Gastroesophageal sphincter (tissue), 4 donors: ENCODE measurements around the gene ACTA1. TPM values are rescaled to one million over a fixed set of nuclear protein-coding genes. Genes with fewer than 3 reads are reported as not detected.
"Not testable (repeated sequence)": the region's sequence is repeated elsewhere in the genome, so short reads cannot be mapped to it uniquely, and the experiment has no call there.

Experiments
- ATAC-seq: fragments of 150-250 bp; one replicate; pipeline ENCODE4 v1.9.1; 2016; ENCODE audit warnings: mild to moderate bottlenecking, moderate library complexity
- H3K27ac ChIP-seq, 4 donors: fragments of 200-600 bp; sonication (generic) in 3 of 4; 1 replicate in 3 of 4; 2 replicates in 1 of 4; pipeline ENCODE4 v1.5.1; 2016 to 2019
- H3K27me3 ChIP-seq: fragments of 200-600 bp; sonication (generic); one replicate; pipeline ENCODE4 v1.5.1; 2019
- H3K36me3 ChIP-seq, 2 donors: fragments of 200-600 bp; sonication (generic); one replicate each; pipeline ENCODE4 v1.5.1; 2019; ENCODE audit warnings: control low read depth in 1 of 2
- H3K4me1 ChIP-seq, 3 donors: fragments of 200-600 bp; sonication (generic); 1 replicate in 2 of 3; 2 replicates in 1 of 3; pipeline ENCODE4 v1.5.1; 2016 to 2019; ENCODE audit warnings: control low read depth in 2 of 3
- H3K4me3 ChIP-seq, 2 donors: fragments of 200-600 bp; sonication (generic); one replicate each; pipeline ENCODE4 v1.5.1; 2019; ENCODE audit warnings: mild to moderate bottlenecking in 1 of 2, moderate library complexity in 1 of 2
- H3K9me3 ChIP-seq, 3 donors: fragments of 200-600 bp; sonication (generic); one replicate each; pipeline ENCODE4 v1.5.1; 2017 to 2019; ENCODE audit warnings: control low read depth in 2 of 3
- EP300 ChIP-seq: sonication (generic); formaldehyde crosslinking; IDR thresholded peaks from one replicate; pipeline ENCODE4 v1.6.1; 2017; ENCODE audit warnings: antibody characterized with exemption, mild to moderate bottlenecking
- POLR2A ChIP-seq, 2 donors: fragments of 450-650 bp; IDR thresholded peaks; one replicate each; pipeline ENCODE4 v1.6.1; 2017; ENCODE audit warnings: antibody characterized with exemption in 2 of 2, mild to moderate bottlenecking in 2 of 2, moderate library complexity in 1 of 2
- POLR2AphosphoS5 ChIP-seq: sonication (generic); formaldehyde crosslinking; IDR thresholded peaks from one replicate; pipeline ENCODE4 v1.6.1; 2017; ENCODE audit warnings: antibody characterized with exemption
- WGBS, 2 donors: methylation state at CpG; one replicate each; pipeline ENCODE4 v1.1.5; 2018; ENCODE audit warnings: low coverage in 1 of 2; 5-methylcytosine and 5-hydroxymethylcytosine counted together
- total RNA-seq, 4 donors: library from RNA; depleted of rRNA; stranded (reverse); fragments of >200 nt; gene quantifications; one replicate each; pipeline ENCODE4 v1.1.0, GENCODE V29; 2016
- TF ChIP-seq, protein P1 (sequence below), 4 experiments: fragments of 200-600 bp in 2 of 4; fragments of 450-650 bp in 2 of 4; sonication (generic) in 1 of 4; IDR thresholded peaks; one replicate each; pipeline ENCODE4 v1.5.1; 2017 to 2019; ENCODE audit warnings: antibody characterized with exemption in 4 of 4, mild to moderate bottlenecking in 2 of 4, moderate library complexity in 2 of 4

ACTA1 gene
- total RNA-seq, 4 donors from 2014 or later, result 0.27 to 0.42 TPM; not detected in 2

DNA sequence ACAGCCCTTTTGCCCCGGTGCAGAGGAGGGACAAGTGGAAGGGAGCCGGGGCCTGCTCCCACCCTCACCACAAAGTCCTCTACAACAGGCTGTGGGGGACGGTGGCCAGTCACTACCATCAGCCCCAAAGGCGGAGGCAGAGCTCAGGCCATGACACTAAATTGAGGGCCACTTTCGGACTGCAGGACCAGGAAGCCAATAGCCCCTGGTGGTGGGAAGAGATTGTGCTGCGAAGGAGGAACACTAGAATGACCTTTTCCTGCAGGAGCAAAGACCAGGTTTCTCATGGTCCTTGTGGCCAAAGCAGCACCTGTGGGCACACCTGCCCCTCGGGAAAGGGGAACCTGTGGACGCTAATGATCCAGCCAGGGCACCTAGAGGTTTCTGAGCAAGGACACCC is 30.3 kb downstream of the ACTA1 start:
- Histone ChIP-seq H3K9me3 (no peaks in the 10 kb centered on the region), H3K27me3 (peaks cover 92% of the 10 kb centered on the region), H3K36me3 (no peaks in the 10 kb centered on the region), H3K4me1 (peaks cover 4 to 21% (median 9%) of the 10 kb centered on the region in 3 donors), H3K27ac (no peak overlapping the region), H3K4me3 (no peak overlapping the region)
- no CpG with 5 or more reads among the region's 8 CpGs for WGBS, 2 donors
- no peak for ATAC-seq
- no peak for TF ChIP-seq POLR2AphosphoS5

DNA sequence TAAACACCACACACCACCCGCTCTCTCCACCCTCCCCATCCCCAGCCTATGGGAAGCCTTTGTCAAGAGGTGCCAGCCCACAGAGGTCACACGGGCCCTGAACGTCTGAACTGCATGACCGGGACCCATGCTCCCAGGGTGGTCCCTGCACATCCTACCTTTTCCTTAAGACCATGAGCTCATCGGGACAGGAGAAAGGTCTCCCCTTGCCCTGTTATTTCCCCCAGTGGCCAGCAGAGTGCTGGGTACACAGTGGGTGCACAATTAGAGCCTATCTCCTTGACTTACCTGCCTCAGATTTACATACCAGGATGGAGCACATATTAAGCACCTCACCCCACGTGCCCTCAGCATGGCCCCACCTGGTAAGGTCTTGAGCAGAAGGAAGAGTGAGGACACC is 30.9 kb downstream of the ACTA1 start:
- Histone ChIP-seq H3K4me1 (peaks cover 4 to 15% (median 9%) of the 10 kb centered on the region in 3 donors), H3K36me3 (no peaks in the 10 kb centered on the region), H3K4me3 (no peak overlapping the region), H3K9me3 (no peaks in the 10 kb centered on the region), H3K27me3 (peaks cover 91% of the 10 kb centered on the region), H3K27ac (no peak overlapping the region)
- ATAC-seq, result no peak
- TF ChIP-seq, protein P1, sequence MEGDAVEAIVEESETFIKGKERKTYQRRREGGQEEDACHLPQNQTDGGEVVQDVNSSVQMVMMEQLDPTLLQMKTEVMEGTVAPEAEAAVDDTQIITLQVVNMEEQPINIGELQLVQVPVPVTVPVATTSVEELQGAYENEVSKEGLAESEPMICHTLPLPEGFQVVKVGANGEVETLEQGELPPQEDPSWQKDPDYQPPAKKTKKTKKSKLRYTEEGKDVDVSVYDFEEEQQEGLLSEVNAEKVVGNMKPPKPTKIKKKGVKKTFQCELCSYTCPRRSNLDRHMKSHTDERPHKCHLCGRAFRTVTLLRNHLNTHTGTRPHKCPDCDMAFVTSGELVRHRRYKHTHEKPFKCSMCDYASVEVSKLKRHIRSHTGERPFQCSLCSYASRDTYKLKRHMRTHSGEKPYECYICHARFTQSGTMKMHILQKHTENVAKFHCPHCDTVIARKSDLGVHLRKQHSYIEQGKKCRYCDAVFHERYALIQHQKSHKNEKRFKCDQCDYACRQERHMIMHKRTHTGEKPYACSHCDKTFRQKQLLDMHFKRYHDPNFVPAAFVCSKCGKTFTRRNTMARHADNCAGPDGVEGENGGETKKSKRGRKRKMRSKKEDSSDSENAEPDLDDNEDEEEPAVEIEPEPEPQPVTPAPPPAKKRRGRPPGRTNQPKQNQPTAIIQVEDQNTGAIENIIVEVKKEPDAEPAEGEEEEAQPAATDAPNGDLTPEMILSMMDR (IDR thresholded peaks at IDR 0.05), result no peak
- TF ChIP-seq POLR2A (IDR thresholded peaks at IDR 0.05) (no peak), EP300 (no peak), POLR2AphosphoS5 (no peak)
- WGBS, 2 donors, result 53 to 72% methylated on average over 2 to 3 of the region's 6 CpGs

DNA sequence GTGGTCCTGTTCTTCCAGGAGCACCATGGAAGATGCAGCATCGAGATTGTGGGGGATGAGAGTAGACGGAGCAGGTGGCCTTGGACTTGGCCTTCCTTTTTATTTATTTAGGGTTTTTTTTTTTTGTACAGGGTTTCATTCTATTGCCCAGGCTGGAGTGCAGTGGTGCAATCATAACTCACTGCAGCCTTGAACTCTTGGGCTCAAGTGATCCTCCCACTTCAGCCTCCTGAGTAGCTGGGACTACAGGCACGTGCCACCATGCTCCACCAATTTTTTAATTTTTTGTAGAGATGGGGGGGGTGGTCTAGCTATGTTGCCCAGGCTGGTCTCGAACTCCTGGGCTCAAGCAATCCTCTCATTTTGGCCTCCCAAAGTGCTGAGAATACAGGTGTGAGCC is 31.6 kb downstream of the ACTA1 start:
- H3K4me3 ChIP-seq, H3K27ac ChIP-seq, ATAC-seq, H3K36me3 ChIP-seq, H3K4me1 ChIP-seq, H3K9me3 ChIP-seq: not testable (repeated sequence)
- 81 to 100% methylated on average over 2 to 4 of the region's 4 CpGs for WGBS, 2 donors
- peaks cover 84% of the 10 kb centered on the region for H3K27me3 ChIP-seq

DNA sequence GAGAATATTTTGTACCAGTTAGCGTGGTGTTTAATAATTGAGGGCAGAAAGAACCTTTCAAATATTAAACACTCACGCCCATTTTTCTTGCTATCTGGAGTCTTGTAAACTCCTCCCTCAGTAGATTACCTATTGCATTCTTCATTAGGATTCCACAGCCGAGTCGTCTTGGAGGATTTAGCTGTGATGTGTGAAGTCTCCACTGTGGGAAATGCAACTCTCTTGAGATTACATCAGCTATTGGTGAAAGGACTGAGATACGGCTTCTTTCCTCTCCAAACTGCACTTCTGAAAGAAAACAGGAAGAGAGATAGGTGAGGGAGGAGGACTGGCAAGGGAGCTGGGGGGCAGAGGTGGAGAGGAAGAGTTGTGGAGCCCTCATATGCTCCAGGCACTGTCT is 36.1 kb downstream of the ACTA1 start:
- no peak overlapping the region for H3K27ac ChIP-seq
- 42 to 52% methylated on average over 5 of the region's 5 CpGs for WGBS, 2 donors
- ATAC-seq, result no peak

DNA sequence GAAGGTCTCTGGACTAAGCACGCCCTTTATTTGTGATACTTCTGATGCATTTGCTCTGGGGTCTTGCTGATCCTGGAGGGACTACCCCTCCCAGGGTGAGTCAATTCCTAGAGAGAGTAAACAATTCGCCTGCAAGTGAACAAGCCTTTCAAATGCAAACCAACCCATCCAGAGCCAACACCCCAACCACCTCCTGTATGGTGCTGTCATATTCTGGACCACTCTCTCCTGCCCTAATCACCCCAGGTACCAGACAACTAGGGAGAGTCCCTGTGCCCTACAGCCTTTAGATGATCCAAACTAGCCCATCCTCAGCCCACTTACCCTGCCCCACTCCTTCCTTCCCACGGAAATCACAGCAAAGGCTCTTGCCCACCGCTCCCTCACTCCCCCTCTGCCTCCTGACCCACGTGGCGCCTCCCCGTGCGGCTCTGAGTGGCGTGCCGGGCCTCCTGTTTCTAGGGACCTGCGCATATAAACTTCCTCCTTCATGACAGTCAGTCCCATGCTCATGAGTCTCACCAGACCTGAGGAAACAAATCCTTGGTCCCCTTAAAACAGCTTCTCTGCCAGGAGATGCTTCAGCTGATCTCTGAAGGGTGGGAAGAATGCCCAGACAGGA is 37.2 kb downstream of the ACTA1 start:
- Histone ChIP-seq H3K4me3 (no peak overlapping the region), H3K27me3 (peaks cover 83% of the 10 kb centered on the region), H3K27ac (no peak overlapping the region), H3K9me3 (no peaks in the 10 kb centered on the region), H3K4me1 (no peaks in the 10 kb centered on the region), H3K36me3 (no peaks in the 10 kb centered on the region)
- TF ChIP-seq, protein P1 (IDR thresholded peaks at IDR 0.05), result no peak
- no peak for TF ChIP-seq POLR2AphosphoS5
- TF ChIP-seq POLR2A (IDR thresholded peaks at IDR 0.05), result no peak
- TF ChIP-seq EP300, result no peak
- 32 to 41% methylated on average over 9 to 10 of the region's 11 CpGs for WGBS, 2 donors
- ATAC-seq, result no peak

More for the DNA sequence above, 36.1 kb downstream of the ACTA1 start:
- no peak for TF ChIP-seq POLR2A (IDR thresholded peaks at IDR 0.05)
- TF ChIP-seq POLR2AphosphoS5, result no peak
- TF ChIP-seq EP300, result no peak
- TF ChIP-seq, protein P1 (IDR thresholded peaks at IDR 0.05), result no peak
- no peaks in the 10 kb centered on the region for H3K36me3 ChIP-seq
- H3K9me3 ChIP-seq, result no peaks in the 10 kb centered on the region
- no peaks in the 10 kb centered on the region for H3K4me1 ChIP-seq
- H3K4me3 ChIP-seq, result no peak overlapping the region
- H3K27me3 ChIP-seq, result peaks cover 84% of the 10 kb centered on the region

DNA sequence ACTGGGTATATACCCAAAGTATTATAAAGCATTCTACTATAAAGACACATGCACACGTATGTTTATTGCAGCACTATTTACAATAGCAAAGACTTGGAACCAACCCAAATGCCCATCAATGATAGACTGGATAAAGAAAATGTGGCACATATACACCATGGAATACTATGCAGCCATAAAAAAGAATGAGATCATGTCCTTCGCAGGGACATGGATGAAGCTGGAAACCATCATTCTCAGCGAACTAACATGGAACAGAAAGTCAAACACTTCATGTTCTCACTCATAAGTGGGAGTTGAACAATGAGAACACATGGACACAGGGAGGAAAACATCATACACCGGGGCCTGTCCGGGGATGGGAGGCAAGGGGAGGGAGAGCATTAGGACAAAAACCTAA is 39.4 kb downstream of the ACTA1 start:
- H3K27me3 ChIP-seq, result peaks cover 77% of the 10 kb centered on the region
- not testable (repeated sequence) for H3K27ac ChIP-seq, H3K36me3 ChIP-seq, H3K4me1 ChIP-seq, ATAC-seq, H3K4me3 ChIP-seq
- peaks cover 0 to 13% (median 0%) of the 10 kb centered on the region in 3 donors for H3K9me3 ChIP-seq
- 79 to 93% methylated on average over 4 of the region's 5 CpGs for WGBS, 2 donors
